Hepatocyte (in vitro differentiated cells): Measurements from ENCODE around the gene NAB2. TPM values are rescaled to one million over a fixed set of nuclear protein-coding genes. Genes with fewer than 3 reads are reported as not detected.
A peak's percentile ranks its signal among the peaks of the same experiment; 100 is the strongest.

Source experiments
- DNase-seq: peaks from one replicate; pipeline ENCODE4 v3.0.0-alpha.2; 2016; ENCODE audit warnings: low spot score
- H2AFZ ChIP-seq: fragments of 200-600 bp; sonication (generic); 2 replicates; pipeline ENCODE4 v1.6.0; 2016; ENCODE audit warnings: antibody characterized with exemption, mild to moderate bottlenecking
- H3K27ac ChIP-seq: fragments of 200-600 bp; sonication (generic); 2 replicates; pipeline ENCODE4 v1.5.1; 2016; ENCODE audit warnings: mild to moderate bottlenecking
- H3K27me3 ChIP-seq: fragments of 200-600 bp; sonication (generic); 2 replicates; pipeline ENCODE4 v1.6.1; 2016
- H3K36me3 ChIP-seq: fragments of 200-600 bp; sonication (generic); replicated peaks from 2 replicates; pipeline ENCODE4 v1.5.1; 2016; ENCODE audit warnings: low read depth; ENCODE audit not compliant: insufficient read depth
- H3K4me1 ChIP-seq: fragments of 200-600 bp; sonication (generic); 2 replicates; pipeline ENCODE4 v1.5.1; 2016; ENCODE audit warnings: mild to moderate bottlenecking, moderate library complexity; ENCODE audit not compliant: insufficient read depth
- H3K4me2 ChIP-seq: fragments of 200-600 bp; sonication (generic); 2 replicates; pipeline ENCODE4 v1.6.0; 2016
- H3K4me3 ChIP-seq: fragments of 200-600 bp; sonication (generic); 2 replicates; pipeline ENCODE4 v1.5.1; 2016; ENCODE audit warnings: mild to moderate bottlenecking
- H3K79me2 ChIP-seq: fragments of 200-600 bp; sonication (generic); 2 replicates; pipeline ENCODE4 v1.6.0; 2017; ENCODE audit warnings: mild to moderate bottlenecking
- H3K9me2 ChIP-seq: fragments of 200-600 bp; sonication (generic); replicated peaks from 2 replicates; pipeline ENCODE4 v1.6.0; 2017; ENCODE audit warnings: mild to moderate bottlenecking; ENCODE audit not compliant: insufficient read depth
- H3K9me3 ChIP-seq: fragments of 200-600 bp; sonication (generic); 2 replicates; pipeline ENCODE4 v1.5.1; 2016; ENCODE audit warnings: low read depth, mild to moderate bottlenecking
- H4K20me1 ChIP-seq: fragments of 200-600 bp; sonication (generic); 2 replicates; pipeline ENCODE4 v1.6.0; 2016; ENCODE audit warnings: mild to moderate bottlenecking; ENCODE audit not compliant: insufficient read depth, poor library complexity, severe bottlenecking
- EZH2 ChIP-seq: fragments of 200-600 bp; sonication (generic); IDR thresholded peaks from 2 replicates; pipeline ENCODE4 v1.6.1; 2016; ENCODE audit warnings: antibody characterized with exemption, mild to moderate bottlenecking, borderline replicate concordance
- EZH2phosphoT487 ChIP-seq: fragments of 200-600 bp; sonication (generic); IDR thresholded peaks from one replicate; pipeline ENCODE4 v1.6.1; 2018; ENCODE audit warnings: antibody characterized with exemption, mild to moderate bottlenecking, low read depth, moderate library complexity; ENCODE audit not compliant: unreplicated experiment, severe bottlenecking
- WGBS: methylation state at CpG from one replicate; pipeline ENCODE4 v1.1.6; 2016; ENCODE audit warnings: low lambda C conversion rate; ENCODE audit errors: missing lambda C conversion rate; 5-methylcytosine and 5-hydroxymethylcytosine counted together
- polyA plus RNA-seq: library from polyadenylated mRNA; unstranded; fragments of >200 nt; fragmentation: Nextera tagmentation; extraction: Ambion mirVana; gene quantifications from 2 replicates; pipeline ENCODE4 v1.2.1, GENCODE V29; 2016
- total RNA-seq: library from RNA; depleted of rRNA; stranded (reverse); fragments of >200 nt; gene quantifications from 2 replicates; pipeline ENCODE4 v1.2.3, GENCODE V29; 2014
- TF ChIP-seq, protein P1 (sequence below): fragments of 200-600 bp; sonication (generic); IDR thresholded peaks from 2 replicates; pipeline ENCODE4 v1.5.1; 2016; ENCODE audit warnings: antibody characterized with exemption, mild to moderate bottlenecking; ENCODE audit not compliant: poor library complexity

The NAB2 gene
- total and polyA plus RNA-seq, 2 experiments from 2014 or later: 12.3 to 21.9 TPM

DNA sequence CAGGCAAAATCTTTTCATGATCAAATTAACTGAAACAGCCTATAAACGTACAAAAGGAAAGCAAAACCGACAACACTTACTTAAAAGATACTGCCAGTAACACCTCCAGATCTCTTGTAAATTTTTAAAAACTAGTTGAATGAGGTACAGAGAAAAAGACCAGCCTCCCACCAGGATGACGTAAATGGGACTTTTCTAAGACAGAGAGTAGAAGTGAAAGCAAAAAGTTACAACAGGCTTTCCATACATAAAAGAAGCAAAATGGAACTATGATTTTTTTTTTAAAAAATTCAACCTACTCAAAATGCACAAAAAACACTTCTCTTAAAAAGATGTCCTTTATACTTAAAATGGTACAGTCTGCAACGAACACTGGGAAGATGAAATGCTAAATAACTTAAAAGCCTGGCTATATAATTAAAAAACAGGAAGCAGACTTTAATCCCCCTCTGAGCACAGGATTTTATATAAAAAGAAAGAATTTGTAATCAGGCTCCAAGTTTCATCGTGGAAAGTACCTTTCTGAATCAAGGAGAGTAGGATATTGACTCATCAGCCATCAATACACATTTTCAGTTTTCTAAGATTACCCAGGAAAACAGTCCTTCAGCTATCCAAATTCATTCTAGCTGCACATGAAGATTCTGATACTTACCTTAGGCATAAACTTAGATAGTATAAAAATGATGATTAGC, 24.8 kb upstream of the NAB2 start:
- H4K20me1 ChIP-seq: no peaks in the 10 kb centered on the region
- no peaks in the 10 kb centered on the region for H3K9me2 ChIP-seq
- DNase-seq: no peak
- H3K27ac ChIP-seq: no peak overlapping the region
- H3K4me2 ChIP-seq: no peak overlapping the region
- H3K4me1 ChIP-seq: no peaks in the 10 kb centered on the region
- 86% methylated on average over 5 of the region's 5 CpGs for WGBS
- no peak for TF ChIP-seq EZH2phosphoT487
- TF ChIP-seq EZH2: no peak
- TF ChIP-seq, protein P1, sequence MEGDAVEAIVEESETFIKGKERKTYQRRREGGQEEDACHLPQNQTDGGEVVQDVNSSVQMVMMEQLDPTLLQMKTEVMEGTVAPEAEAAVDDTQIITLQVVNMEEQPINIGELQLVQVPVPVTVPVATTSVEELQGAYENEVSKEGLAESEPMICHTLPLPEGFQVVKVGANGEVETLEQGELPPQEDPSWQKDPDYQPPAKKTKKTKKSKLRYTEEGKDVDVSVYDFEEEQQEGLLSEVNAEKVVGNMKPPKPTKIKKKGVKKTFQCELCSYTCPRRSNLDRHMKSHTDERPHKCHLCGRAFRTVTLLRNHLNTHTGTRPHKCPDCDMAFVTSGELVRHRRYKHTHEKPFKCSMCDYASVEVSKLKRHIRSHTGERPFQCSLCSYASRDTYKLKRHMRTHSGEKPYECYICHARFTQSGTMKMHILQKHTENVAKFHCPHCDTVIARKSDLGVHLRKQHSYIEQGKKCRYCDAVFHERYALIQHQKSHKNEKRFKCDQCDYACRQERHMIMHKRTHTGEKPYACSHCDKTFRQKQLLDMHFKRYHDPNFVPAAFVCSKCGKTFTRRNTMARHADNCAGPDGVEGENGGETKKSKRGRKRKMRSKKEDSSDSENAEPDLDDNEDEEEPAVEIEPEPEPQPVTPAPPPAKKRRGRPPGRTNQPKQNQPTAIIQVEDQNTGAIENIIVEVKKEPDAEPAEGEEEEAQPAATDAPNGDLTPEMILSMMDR: no peak
- no peaks in the 10 kb centered on the region for H3K27me3 ChIP-seq
- H3K36me3 ChIP-seq: no peaks in the 10 kb centered on the region
- H3K9me3 ChIP-seq: no peaks in the 10 kb centered on the region
- H2AFZ ChIP-seq: no peak overlapping the region
- no peak overlapping the region for H3K4me3 ChIP-seq
- H3K79me2 ChIP-seq: no peaks in the 10 kb centered on the region

DNA sequence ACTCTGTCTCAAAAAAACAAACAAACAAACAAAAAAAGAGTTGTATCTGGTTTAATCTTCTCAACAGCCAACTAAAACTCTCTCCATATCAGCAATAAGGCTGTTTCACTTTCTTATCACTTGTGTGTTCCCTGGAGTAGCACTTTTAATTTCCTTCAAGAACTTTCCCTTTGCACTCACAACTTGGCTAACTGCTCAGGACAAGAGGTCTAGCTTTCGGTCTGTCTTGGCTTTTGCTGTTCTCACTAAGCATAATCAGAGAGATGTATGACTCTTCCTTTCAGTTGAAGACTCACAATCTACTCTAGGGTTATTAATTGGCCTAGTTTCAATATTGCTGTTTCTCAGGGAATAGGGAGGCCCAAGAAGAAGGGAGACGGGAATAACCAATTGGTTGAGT, 22.7 kb upstream of the NAB2 start:
- Histone ChIP-seq H3K36me3 (no peaks in the 10 kb centered on the region), H3K4me2 (no peak overlapping the region), H3K4me1 (peaks cover 4% of the 10 kb centered on the region), H3K27me3 (no peaks in the 10 kb centered on the region), H3K9me2 (no peaks in the 10 kb centered on the region), H3K79me2 (no peaks in the 10 kb centered on the region), H3K27ac (no peak overlapping the region), H3K9me3 (no peaks in the 10 kb centered on the region), H4K20me1 (no peaks in the 10 kb centered on the region), H2AFZ (no peak overlapping the region), H3K4me3 (no peak overlapping the region)
- TF ChIP-seq, protein P1: no peak
- TF ChIP-seq EZH2: no peak
- TF ChIP-seq EZH2phosphoT487: no peak
- no peak for DNase-seq
- WGBS: 98% methylated on average over 2 of the region's 2 CpGs

DNA sequence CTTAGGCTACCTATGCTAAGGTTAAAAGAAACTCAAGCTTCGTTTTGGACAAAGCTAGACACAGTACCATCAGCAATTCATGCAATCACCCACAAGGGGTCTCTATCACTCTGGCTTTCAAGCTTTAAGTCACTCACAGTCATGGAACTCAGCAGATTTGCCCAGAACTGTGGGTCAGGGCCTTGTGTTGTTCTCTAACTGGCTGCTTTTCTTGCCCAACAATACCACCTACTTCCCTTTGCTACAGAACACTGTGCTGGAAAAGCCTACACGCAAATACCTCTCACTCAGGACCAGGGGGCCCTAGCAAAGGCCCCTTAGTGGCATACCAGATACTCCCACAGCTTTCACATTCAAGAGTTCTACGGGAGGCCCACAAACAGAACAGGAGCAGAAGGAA, 19.4 kb upstream of the NAB2 start:
- peaks cover 4% of the 10 kb centered on the region for H3K4me1 ChIP-seq
- H3K79me2 ChIP-seq: peaks cover 11% of the 10 kb centered on the region
- DNase-seq: peak; percentile 89
- TF ChIP-seq, protein P1: peak; percentile 95
- TF ChIP-seq EZH2phosphoT487 (no peak), EZH2 (no peak)
- peak overlapping the region; percentile 68 for H2AFZ ChIP-seq
- no peaks in the 10 kb centered on the region for H3K36me3 ChIP-seq
- WGBS: 35% methylated on average over 3 of the region's 3 CpGs
- no peaks in the 10 kb centered on the region for H3K9me3 ChIP-seq
- peak overlapping the region; percentile 81 for H3K27ac ChIP-seq
- no peaks in the 10 kb centered on the region for H3K27me3 ChIP-seq
- no peak overlapping the region for H3K4me3 ChIP-seq
- no peaks in the 10 kb centered on the region for H4K20me1 ChIP-seq
- no peak overlapping the region for H3K4me2 ChIP-seq
- H3K9me2 ChIP-seq: no peaks in the 10 kb centered on the region
